Stimulated activated CD4-positive, alpha-beta T cell treated with anti-CD3 and anti-CD28 coated beads, Interleukin-2, amount 100 ng/mL, for 4 hours (primary cell): ENCODE measurements around the gene NUP210.
A peak's percentile ranks its signal among the peaks of the same experiment; 100 is the strongest.
"Not testable (repeated sequence)": the region's sequence is repeated elsewhere in the genome, so short reads cannot be mapped to it uniquely, and the experiment has no call there.

Source experiments
- DNase-seq: peaks from one replicate; pipeline ENCODE4 v3.0.0-alpha.2; 2020; ENCODE audit warnings: low read depth

NUP210 gene

DNA sequence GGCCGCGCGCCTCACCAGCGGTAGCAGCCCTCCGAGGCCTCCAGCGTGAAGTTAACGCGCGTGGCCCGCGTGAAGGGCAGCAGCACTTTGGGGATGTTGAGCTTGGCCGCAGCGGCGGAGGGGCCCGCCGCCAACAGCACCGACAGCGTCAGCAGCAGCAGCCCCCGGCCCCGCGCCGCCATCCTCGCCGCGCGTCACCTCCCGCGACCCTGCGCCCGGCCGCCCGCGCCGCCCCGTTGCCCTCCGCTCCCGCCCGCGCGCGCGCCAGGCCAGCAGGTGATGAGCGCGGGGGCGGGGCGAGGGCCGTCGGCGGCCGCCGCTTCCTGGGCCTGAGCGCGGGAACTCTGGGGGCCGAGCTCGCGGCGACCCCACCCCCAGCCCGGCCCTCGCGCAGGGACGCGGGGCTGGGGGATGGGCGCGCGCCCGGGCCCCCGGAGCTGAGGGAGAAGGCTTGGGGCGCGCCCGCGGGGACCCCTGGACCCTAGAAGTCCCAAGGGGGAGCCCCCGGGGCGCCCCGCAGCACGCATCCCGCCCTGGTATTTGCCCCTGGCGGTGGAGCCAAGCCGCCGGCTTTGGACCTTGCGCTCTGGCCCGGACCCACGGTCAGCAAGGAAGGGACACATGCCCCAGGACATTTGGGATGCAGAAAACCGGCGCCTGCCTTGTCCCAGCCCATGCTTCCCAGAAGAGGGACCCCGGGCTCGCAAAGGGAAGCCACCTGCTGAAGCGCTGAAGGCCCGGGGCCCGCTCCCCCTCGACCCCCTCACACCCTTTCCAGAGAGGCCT lies at the start of gene NUP210:
TSS of gene NUP210 (minus strand) at position 278 of the 786 bp plus-strand sequence. CDS start at position 182, 96 bp downstream.
- DNase-seq = peak; percentile 25

- DNase-seq = no peak
Observed at GRCh38 chr3:13466781-13467180, 46.7 kb upstream of the NUP210 start.

DNA sequence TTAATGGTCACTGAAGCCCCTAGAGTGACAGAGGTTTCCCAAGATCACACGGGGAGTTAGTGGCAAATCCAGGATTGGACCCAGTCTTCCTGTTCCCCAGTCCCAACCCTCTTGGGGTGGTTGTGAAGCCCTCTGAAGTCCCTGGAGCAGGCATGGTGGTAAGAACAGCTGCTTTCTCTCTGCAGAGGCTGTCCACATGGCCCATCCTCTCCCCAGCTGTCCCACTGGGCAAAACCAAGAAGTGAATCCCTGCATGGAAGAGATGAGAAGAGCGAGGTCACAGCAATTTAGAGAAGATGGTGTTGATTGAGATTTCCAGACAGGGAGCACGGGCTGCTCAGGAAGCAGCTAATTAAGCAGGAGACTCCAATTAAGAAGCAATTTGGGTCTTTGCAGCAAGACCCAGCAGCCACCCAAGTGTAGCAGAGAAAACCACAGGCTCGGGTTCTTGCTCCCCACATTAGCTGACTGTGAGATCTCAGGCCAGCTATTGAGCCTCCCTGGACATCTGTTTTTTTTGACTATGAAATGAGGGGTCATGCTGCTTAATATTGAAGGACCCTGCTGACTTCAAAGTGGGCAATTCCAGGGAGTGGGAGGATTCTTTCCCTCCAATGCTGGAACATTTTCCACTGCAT lies 45.2 kb upstream of the NUP210 start:
- DNase-seq = no peak

- no peak for DNase-seq
Observed at GRCh38 chr3:13463618-13464400, 43.7 kb upstream of the NUP210 start.

DNA sequence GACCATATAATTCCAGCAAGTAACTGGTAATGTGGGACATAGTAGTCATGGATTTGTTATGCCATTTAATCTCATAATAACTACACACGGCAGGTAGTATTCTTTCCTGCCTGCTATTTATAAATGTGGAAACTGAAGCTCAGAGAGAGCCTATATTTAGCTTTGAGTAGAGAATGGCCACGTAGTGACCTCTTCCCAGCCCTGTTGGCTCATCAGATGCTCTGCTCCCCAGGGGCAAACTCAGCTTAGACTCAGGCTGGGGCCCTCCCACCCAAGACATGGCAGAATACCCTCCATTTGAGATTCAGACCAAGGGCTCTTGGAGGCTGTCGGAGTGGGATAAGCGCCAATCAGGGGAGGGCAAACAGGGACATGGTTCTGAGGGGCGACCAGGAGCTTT lies 42.7 kb upstream of the NUP210 start:
- DNase-seq = no peak

DNA sequence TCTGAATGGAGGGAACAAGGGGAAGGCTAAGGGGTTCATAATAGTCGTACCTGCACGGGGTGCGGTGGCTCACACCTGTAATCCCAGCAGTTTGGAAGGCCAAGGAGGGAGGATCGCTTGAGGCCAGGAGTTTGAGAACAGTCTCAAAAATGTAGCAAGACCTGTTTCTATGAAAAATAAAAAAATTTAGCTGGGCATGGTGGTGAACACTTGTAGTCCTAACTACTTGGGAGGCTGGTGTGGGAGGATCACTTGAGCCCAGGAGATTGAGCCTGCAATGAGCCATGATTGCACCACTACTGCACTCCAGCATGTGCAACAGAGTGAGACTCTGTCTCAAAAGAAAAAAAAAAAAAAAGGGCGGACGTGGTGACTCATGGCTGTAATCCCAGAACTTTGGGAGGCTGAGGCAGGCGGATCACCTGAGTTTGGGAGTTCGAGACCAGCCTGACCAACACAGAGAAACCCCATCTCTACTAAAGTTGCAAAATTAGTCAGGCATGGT lies 42.1 kb upstream of the NUP210 start:
- DNase-seq = no peak

DNA sequence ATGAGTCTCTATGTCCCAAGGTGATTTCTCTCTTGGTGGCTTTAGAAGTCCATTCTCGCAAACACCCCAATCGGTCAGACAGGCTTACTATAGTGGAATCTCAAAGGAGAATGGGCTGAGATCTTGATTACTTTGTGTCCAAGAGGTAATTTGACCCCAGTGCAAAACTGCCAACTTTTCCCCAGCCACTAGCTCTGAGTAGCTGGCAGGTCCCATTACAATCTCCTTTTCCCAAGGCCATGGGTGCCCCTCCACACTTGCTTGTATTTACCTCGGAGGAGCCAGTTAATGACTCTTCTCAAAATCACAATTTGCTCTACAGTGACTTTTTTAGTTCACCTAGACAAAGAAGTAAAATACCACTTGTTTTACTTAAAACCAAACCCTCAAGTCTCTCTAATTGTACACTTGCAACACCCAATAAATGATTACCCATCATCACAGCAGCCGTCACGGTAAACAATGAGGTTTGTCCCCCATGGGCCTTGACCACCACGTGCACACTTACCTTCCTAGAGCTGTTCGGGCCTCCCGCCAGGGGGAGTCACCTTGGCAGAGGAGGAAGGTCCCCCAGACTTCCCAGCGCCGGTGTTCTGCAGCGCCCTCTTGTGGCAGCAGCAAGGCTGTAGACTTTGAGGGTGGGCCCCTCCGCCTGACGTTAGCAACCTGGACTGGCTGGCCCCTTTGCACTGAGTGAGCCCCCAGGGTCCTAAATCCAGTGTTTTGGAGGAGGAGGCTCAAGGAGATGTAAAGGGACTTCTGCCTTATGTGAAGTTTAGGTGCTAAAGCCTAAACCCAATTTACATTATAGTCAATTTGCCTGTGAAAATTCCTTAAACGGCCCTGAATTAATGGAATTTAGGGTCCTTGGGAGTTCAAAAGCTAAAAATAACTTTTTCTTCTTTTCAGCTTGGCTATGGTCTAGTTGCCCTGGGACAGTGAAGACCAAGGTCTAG lies 41.3 kb upstream of the NUP210 start:
- peak; percentile 47 for DNase-seq

DNA sequence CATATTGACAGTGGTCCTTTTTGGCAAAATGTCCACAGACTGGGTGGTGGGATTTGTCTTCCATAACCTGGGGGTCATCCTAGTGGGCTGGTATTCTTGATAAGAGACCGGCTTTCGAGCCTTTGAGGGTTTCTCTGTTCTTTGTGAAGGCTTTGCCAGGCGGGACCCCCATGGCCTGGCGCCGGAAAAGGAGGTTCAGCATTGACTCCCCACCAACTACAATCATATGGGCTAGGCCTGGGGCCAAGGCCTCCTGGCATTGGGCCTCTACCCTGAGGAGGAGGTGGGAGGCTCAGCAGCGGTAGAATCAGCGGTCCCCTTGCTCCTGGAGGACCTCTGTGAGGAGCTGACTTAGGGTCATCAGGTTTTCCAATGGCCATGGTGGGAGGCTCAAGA lies 40.2 kb upstream of the NUP210 start:
- DNase-seq = no peak

DNA sequence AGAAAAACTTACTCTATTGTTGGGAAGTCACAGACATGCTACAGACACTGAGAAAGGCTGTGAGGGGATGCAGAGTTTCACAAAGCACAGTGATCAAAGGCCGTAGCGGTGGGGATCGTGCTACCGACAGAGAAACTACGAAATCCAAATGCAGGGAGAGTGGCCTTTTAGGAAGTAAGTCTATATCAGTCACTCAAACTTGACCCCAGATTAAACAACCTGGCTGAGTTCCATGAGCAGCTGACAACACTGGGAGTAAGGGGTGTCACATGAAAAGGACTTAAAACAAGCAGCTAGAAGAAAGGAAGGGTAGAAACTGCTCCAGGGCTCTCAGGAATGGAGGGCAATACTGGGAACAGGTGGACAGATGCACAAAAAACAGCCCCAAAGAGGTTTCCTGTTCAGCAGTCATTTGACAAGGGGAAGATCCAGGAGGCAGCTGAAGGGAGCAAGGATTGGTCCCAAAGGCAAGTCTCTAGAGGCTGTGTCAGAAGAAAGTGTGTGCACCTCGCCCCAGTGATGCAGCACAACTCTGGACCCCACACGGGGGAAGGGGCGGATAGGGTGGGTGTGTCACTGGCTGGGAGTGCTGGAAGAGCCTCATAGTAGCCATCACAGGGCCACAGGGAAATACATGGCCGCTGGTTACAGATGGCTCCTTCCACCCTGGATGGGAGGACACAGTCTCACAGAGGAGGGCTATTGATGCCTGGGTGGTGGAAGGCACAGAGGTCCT lies 39.7 kb upstream of the NUP210 start:
- no peak for DNase-seq

DNA sequence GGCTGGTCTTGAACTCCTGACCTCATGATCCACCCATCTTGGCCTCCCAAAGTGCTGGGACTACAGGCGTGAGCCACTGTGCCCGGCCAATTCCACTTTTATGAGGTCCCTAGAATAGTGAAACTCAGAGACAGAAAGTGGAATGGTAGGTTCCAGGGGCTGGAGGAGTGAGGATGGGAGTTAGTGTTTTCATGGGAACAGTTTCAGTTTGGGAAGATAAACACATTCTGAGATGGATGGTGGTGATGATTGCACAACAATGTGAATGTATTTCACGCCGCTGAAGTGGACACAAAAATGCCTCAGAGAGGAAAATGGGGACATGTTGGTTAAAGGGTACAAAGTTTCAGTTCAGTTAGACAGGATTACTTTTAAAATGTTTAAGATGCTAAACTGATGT lies 37.5 kb upstream of the NUP210 start:
- no peak for DNase-seq

- DNase-seq = no peak
Observed at GRCh38 chr3:13455644-13456043, 35.5 kb upstream of the NUP210 start.

DNA sequence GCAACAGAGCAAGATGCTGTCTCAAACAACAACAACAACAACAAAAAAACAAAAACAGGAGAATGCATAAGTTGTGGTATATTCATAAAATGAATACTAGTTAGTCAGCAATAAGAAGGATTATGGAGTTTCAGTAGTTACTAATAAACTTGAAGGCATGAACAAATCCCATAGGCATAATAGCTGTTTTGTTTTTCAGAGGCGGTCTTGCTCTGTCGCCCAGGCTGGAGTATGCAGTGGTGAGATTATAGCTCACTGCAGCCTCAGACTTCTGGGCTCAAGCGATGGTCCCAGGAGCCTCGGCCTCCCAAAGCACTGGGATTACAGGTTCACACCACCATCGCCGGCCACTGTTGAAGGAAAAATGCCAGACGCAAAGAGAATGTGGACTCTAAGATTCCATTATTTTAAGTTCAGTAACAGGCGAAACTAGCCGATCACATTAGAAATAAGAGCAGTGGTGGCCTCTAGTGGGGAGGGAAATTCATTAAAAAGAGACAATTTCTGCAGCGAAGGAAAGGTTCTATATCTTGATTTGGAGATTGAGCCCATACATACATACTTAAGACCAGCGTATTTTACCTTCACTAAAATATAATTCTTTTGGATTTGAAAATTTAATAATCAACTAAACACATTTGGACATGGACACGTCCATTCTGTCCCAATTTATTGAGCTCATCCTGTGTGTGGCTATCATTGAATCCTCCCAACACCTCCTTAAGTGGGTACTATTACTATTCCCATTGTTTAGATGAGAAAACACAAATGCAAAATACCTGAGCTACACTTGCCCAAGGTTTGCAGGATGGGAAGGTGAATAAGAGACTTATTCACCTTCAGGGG lies 32.6 kb upstream of the NUP210 start:
- peak; percentile 22 for DNase-seq

GRCh38 chr3:13451301-13451673 lies 31.2 kb upstream of the NUP210 start:
- DNase-seq = no peak

GRCh38 chr3:13442882-13443281 lies 22.8 kb upstream of the NUP210 start:
- not testable (repeated sequence) for DNase-seq

DNA sequence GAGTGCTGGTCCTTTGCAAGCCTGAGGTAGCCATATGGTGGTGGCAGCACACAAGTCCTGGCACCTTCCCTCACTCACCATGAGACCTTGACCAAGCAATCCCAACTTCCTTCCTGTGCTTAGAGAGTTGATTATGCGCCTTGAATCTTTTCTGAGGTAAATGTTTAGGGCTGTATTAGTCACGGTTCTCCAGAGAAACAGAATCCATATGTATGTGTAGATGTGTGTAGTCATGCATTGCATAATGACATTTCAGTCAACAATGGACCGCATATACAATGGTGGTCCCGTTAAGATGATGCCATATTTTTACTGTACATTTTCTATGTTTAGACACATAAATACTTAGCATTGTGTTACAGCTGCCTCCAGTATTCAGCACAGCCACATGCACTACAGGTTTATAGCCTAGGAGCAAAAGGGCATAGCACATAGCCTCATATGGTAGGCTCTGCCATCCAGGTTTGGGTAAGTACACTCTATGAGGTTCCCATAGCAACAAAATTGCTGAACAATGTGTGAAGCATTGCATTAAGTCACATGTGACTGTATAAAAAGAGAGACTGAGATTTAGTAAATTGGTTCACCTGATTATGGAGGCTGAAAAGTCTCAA lies 20.2 kb upstream of the NUP210 start:
- DNase-seq = no peak

DNA sequence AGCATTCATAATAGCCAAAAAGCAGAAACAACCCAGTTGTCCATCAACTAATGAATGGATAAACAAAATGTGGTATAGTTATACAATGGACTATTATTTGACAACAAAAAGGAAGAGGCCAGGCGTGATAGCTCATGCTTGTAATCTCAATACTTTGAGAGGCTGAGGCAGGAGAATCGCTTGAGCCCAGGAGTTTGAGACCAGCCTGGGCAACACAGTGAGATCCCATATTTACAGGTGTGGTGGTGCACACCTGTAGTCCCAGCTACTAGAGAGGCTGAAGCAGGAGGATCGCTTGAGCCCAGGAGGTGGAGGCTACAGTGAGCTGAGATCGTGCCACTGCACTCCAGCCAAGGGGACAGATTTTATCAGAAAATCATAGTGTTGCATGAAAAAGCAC lies 16.1 kb upstream of the NUP210 start:
- DNase-seq = not testable (repeated sequence)

DNA sequence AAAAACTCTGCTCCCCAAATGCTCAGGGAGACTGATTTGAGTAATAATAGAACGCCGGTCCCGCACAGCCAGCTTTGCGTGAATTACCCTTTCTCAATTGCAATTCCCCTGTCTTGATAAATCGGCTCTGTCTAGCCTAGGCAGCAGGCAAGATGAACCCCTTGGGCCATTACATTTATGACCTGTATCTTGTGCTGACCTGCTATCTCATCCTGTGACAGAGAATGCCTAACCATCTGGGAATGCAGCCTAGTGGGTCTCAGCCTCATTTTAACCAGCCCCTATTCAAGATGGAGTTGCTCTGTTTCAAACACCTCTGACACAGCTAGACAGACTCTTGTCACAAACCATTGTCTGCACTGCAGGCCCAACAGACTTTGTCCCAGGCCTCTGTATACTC lies 13.8 kb upstream of the NUP210 start:
- no peak for DNase-seq

DNA sequence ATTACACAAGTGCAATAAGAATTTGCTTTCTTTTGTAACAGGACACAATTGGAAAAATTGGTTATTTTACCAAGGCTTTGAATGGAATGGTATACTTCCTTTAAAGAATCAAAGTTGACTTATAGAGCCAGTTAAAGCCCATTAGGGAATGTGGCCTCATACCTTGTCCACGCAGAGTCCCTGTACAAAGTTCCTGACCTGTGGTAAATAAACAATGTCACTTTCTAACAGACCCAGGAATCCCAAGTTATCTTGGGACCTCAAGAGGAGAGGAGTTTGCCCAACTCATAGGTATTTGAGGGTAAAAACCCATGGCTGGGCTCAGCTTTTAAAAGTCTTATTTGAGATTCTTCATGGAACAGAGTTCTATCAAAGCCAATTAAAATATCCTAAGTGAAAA lies 12.0 kb upstream of the NUP210 start:
- DNase-seq = no peak

DNA sequence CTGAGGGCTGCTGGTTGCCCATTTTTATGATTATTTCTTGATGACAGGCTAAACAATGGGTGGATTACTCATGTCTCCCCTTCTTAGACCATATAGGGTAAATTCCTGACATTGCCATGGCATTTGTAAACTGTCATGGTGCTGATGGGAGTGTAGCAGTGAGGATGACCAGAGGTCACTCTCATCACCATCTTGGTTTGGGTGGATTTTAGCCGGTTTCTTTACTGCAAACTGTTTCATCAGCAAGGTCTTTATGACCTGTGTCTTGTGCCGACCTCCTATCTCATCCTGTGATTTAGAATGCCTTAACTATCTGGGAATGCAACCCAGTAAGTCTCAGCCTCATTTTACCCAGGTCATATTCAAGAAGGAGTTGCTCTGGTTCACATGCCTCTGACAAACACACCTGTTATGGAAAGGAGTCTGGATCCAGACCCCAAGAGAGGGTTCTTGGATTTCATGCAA lies 10.3 kb upstream of the NUP210 start:
- not testable (repeated sequence) for DNase-seq
